HEK293 (cell line): ENCODE measurements around the gene PXDC1.

Source experiments
- CTCF ChIP-seq: fragments of 450-650 bp; formaldehyde crosslinking; IDR thresholded peaks from 2 replicates; pipeline ENCODE4 v1.5.1; 2016; ENCODE audit warnings: missing biosample characterization, missing genetic modification characterization
- HOXA7 ChIP-seq: sonication (generic); formaldehyde crosslinking; IDR thresholded peaks from 2 replicates; pipeline ENCODE4 v1.8.1; 2022; ENCODE audit warnings: missing genetic modification reagents, borderline replicate concordance
- KLF10 ChIP-seq: fragments of 450-650 bp; IDR thresholded peaks from 2 replicates; pipeline ENCODE4 v1.5.1; 2018; ENCODE audit warnings: missing biosample characterization, mild to moderate bottlenecking, missing genetic modification characterization
- TCF7L2 ChIP-seq: IDR thresholded peaks from 2 replicates; pipeline ENCODE4 v1.6.1; 2011; ENCODE audit warnings: low read depth, mild to moderate bottlenecking, inconsistent platforms, low read length, moderate library complexity, borderline replicate concordance
- YY1 ChIP-seq: fragments of 450-650 bp; formaldehyde crosslinking; IDR thresholded peaks from 2 replicates; pipeline ENCODE4 v1.5.1; 2018; ENCODE audit warnings: missing biosample characterization, missing genetic modification characterization
- ZBTB10 ChIP-seq: fragments of 450-650 bp; formaldehyde crosslinking; IDR thresholded peaks from 2 replicates; pipeline ENCODE4 v1.5.1; 2016; ENCODE audit warnings: missing biosample characterization, missing genetic modification characterization
- ZNF112 ChIP-seq: fragments of 450-650 bp; formaldehyde crosslinking; IDR thresholded peaks from 2 replicates; pipeline ENCODE4 v1.5.0; 2017; ENCODE audit warnings: missing biosample characterization, missing genetic modification characterization
- ZNF354C ChIP-seq: fragments of 450-650 bp; formaldehyde crosslinking; IDR thresholded peaks from 2 replicates; pipeline ENCODE4 v1.5.1; 2016; ENCODE audit warnings: missing biosample characterization, missing genetic modification characterization, low read depth, borderline replicate concordance
- ZNF423 ChIP-seq: fragments of 450-650 bp; formaldehyde crosslinking; IDR thresholded peaks from 2 replicates; pipeline ENCODE4 v1.5.1; 2016; ENCODE audit warnings: missing biosample characterization, missing genetic modification characterization
- ZNF639 ChIP-seq: fragments of 450-650 bp; formaldehyde crosslinking; IDR thresholded peaks from 2 replicates; pipeline ENCODE4 v1.5.1; 2016; ENCODE audit warnings: missing biosample characterization, missing genetic modification characterization
- ZNF785 ChIP-seq: fragments of 450-650 bp; formaldehyde crosslinking; IDR thresholded peaks from 2 replicates; pipeline ENCODE4 v1.5.1; 2016; ENCODE audit warnings: missing biosample characterization, missing genetic modification characterization

- TF ChIP-seq CTCF (tag by site-specific recombination) (no peak), KLF10 (tag by site-specific recombination) (no peak), ZNF639 (no peak), HOXA7 (CRISPR knock-in tag) (no peak), ZBTB10 (tag by site-specific recombination) (no peak), ZNF423 (no peak), YY1 (tag by site-specific recombination) (no peak), ZNF354C (no peak), TCF7L2 (no peak), ZNF785 (tag by site-specific recombination) (no peak), ZNF112 (no peak)
Observed at GRCh38 chr6:3719462-3720308, 31.8 kb downstream of the PXDC1 start.
